GM18873 (cell line): ENCODE measurements around the gene CACNG3.
"Not testable (repeated sequence)": the region's sequence is repeated elsewhere in the genome, so short reads cannot be mapped to it uniquely, and the experiment has no call there.

Experiments used
- ATAC-seq: cut with Tn5 transposase; IDR thresholded peaks from one replicate; pipeline ENCODE4 v1.9.1; 2021; ENCODE audit warnings: mild to moderate bottlenecking, moderate library complexity, moderate number of reproducible peaks; ENCODE audit not compliant: unreplicated experiment, low FRiP score

Gene CACNG3

GRCh38 chr16:24328835-24329452 is 72.8 kb downstream of the CACNG3 start:
- ATAC-seq, result no peak

- no peak for ATAC-seq
Observed at GRCh38 chr16:24332178-24332577, 76.0 kb downstream of the CACNG3 start.

GRCh38 chr16:24332582-24333090 is 76.5 kb downstream of the CACNG3 start:
- no peak for ATAC-seq

GRCh38 chr16:24336491-24336890 is 80.4 kb downstream of the CACNG3 start:
- ATAC-seq, result no peak

- no peak for ATAC-seq
Observed at GRCh38 chr16:24337013-24337412, 80.9 kb downstream of the CACNG3 start.

GRCh38 chr16:24343829-24344228 is 87.7 kb downstream of the CACNG3 start:
- not testable (repeated sequence) for ATAC-seq

- ATAC-seq, result no peak
Observed at GRCh38 chr16:24344784-24345183, 88.6 kb downstream of the CACNG3 start.

GRCh38 chr16:24345704-24346103 is 89.6 kb downstream of the CACNG3 start:
- no peak for ATAC-seq

GRCh38 chr16:24346734-24347133 is 90.6 kb downstream of the CACNG3 start:
- no peak for ATAC-seq

GRCh38 chr16:24347556-24347955 is 91.4 kb downstream of the CACNG3 start:
- ATAC-seq, result no peak

GRCh38 chr16:24348545-24349290 is 92.6 kb downstream of the CACNG3 start:
- no peak for ATAC-seq

- no peak for ATAC-seq
Observed at GRCh38 chr16:24349320-24349719, 93.2 kb downstream of the CACNG3 start.

- ATAC-seq, result no peak
Observed at GRCh38 chr16:24352746-24353145, 96.6 kb downstream of the CACNG3 start.

GRCh38 chr16:24353622-24354021 is 97.5 kb downstream of the CACNG3 start:
- no peak for ATAC-seq

GRCh38 chr16:24357511-24357910 is 101.4 kb downstream of the CACNG3 start:
- ATAC-seq, result no peak

GRCh38 chr16:24358117-24358516 is 102.0 kb downstream of the CACNG3 start:
- no peak for ATAC-seq

GRCh38 chr16:24359490-24359889 is 103.4 kb downstream of the CACNG3 start:
- no peak for ATAC-seq

- no peak for ATAC-seq
Observed at GRCh38 chr16:24360936-24361335, 104.8 kb downstream of the CACNG3 start.

- ATAC-seq, result no peak
Observed at GRCh38 chr16:24364596-24364995, 108.5 kb downstream of the CACNG3 start.

- no peak for ATAC-seq
Observed at GRCh38 chr16:24367186-24367710, 111.1 kb downstream of the CACNG3 start.

- no peak for ATAC-seq
Observed at GRCh38 chr16:24372824-24373223, 116.7 kb downstream of the CACNG3 start.

- no peak for ATAC-seq
Observed at GRCh38 chr16:24378999-24379398, 122.9 kb downstream of the CACNG3 start.
